Ovary (tissue), 9 donors: ENCODE data around the gene LILRB1. TPM values are rescaled to one million over a fixed set of nuclear protein-coding genes. Genes with fewer than 3 reads are reported as not detected.
"Not testable (repeated sequence)": the region's sequence is repeated elsewhere in the genome, so short reads cannot be mapped to it uniquely, and the experiment has no call there.

ENCODE experiments used
- DNase-seq, 5 donors: peaks; one replicate each; pipeline ENCODE4 v3.0.0-alpha.2; 2019 to 2020
- H3K27ac ChIP-seq, 2 donors: fragments of 200-600 bp; one replicate each; pipeline versions ENCODE4 v1.5.1 to v1.8.0; 2019 to 2022
- H3K27me3 ChIP-seq: fragments of 200-600 bp; one replicate; pipeline ENCODE4 v1.8.0; 2022
- H3K36me3 ChIP-seq: fragments of 200-600 bp; sonication (generic); one replicate; pipeline ENCODE4 v1.5.1; 2019
- H3K4me1 ChIP-seq: one replicate; pipeline ENCODE4 v1.8.1; 2013; ENCODE audit warnings: mild to moderate bottlenecking, moderate library complexity; ENCODE audit not compliant: insufficient read depth
- H3K4me3 ChIP-seq: fragments of 200-600 bp; sonication (generic); one replicate; pipeline ENCODE4 v1.5.1; 2017
- H3K9me3 ChIP-seq, 2 donors: fragments of 200-600 bp in 1 of 2; sonication (generic) in 1 of 2; one replicate each; pipeline versions ENCODE4 v1.5.1 to v1.8.1; 2013 to 2019; ENCODE audit warnings: mild to moderate bottlenecking in 1 of 2, moderate library complexity in 1 of 2
- CTCF ChIP-seq, 3 donors: fragments of 450-650 bp in 2 of 3; fragments of 200-600 bp in 1 of 3; IDR thresholded peaks; one replicate each; pipeline versions ENCODE4 v1.5.1 to v1.8.0; 2016 to 2022; ENCODE audit warnings: antibody characterized with exemption in 3 of 3, mild to moderate bottlenecking in 1 of 3
- EP300 ChIP-seq: sonication (generic); formaldehyde crosslinking; IDR thresholded peaks from one replicate; pipeline ENCODE4 v1.6.1; 2017; ENCODE audit warnings: antibody characterized with exemption
- POLR2A ChIP-seq: fragments of 450-650 bp; IDR thresholded peaks from one replicate; pipeline ENCODE4 v1.6.1; 2017; ENCODE audit warnings: antibody characterized with exemption, mild to moderate bottlenecking, moderate library complexity
- WGBS, 3 donors: extraction: QIAGEN DNeasy Blood & Tissue Kit in 1 of 3; methylation state at CpG; one replicate each; pipeline versions ENCODE4 v1.1.5 to v1.1.7; 2013 to 2017; 5-methylcytosine and 5-hydroxymethylcytosine counted together
- intact Hi-C, 4 donors: fragments of 100-400 bp; cut with DNase I; formaldehyde crosslinking; loops; one replicate each; pipeline versions ENCODE4 v1.11.0 to v1.15.1; 2022 to 2023
- polyA plus RNA-seq, 2 donors: library from polyadenylated mRNA; stranded (reverse); fragments of 200-250 nt in 1 of 2; fragments of 350-450 nt in 1 of 2; fragmentation: Illumina TruSeq in 1 of 2; extraction: RNeasy Lipid Tissue Mini Kit (QIAGEN cat#74804) in 1 of 2; gene quantifications; one replicate each; pipeline ENCODE4 v1.2.3, GENCODE V29; 2013 to 2014
- total RNA-seq, 7 donors: library from RNA; depleted of rRNA in 2 of 7; stranded (reverse); fragments of >200 nt in 2 of 7; fragmentation: NEBNext Ultra II Directional in 3 of 7; extraction: Animal tissue kit (Norgen Biotek cat#: 25700) in 3 of 7; gene quantifications; one replicate each; pipeline versions ENCODE4 v1.1.0 to v1.2.4, GENCODE V29; 2016 to 2023
- donor health status: DM: no; HTN: no; CAD: no; lungs with moderate emphysema.
- donor health status: DM: no; HTN: no; CAD: no.
- donor health status: Bipolar disorder and iron deficiency.
- donor health status: DM: yes; HTN: yes; CAD: no.
- donor health status: DM: no; HTN: no; CAD: no.
- donor health status: DM: yes; HTN: yes; CAD: no.

LILRB1 gene
- total and polyA plus RNA-seq, 9 donors, result 0.60 to 12.1 (median 1.6) TPM

- Histone ChIP-seq H3K36me3 (no peaks in the 10 kb centered on the region), H3K27ac (no peak overlapping the region), H3K4me3 (no peak overlapping the region), H3K4me1 (no peaks in the 10 kb centered on the region), H3K9me3 (no peaks in the 10 kb centered on the region), H3K27me3 (no peaks in the 10 kb centered on the region)
- WGBS, 3 donors, result 52 to 71% (median 67%) methylated on average over 6 to 7 of the region's 7 CpGs
- DNase-seq, result no peak
- no peak for TF ChIP-seq EP300
- TF ChIP-seq POLR2A, result no peak
- TF ChIP-seq CTCF (IDR thresholded peaks at IDR 0.05), result no peak
- intact Hi-C loops, result loop anchor here in 1 of 4 donors (5.0 kb wide), 1 partner anchor 351 kb away; the partner anchor contains the start of gene LILRB2
Observed at GRCh38 chr19:54633401-54633800, 3.1 kb downstream of the LILRB1 start.

GRCh38 chr19:54636081-54636480 lies 5.8 kb downstream of the LILRB1 start:
- H3K9me3 ChIP-seq, H3K36me3 ChIP-seq, DNase-seq, H3K4me3 ChIP-seq, intact Hi-C loops, H3K27me3 ChIP-seq, H3K27ac ChIP-seq, H3K4me1 ChIP-seq: not testable (repeated sequence)
- WGBS, 3 donors, result 2 to 25% (median 6%) methylated on average over 12 of the region's 12 CpGs

GRCh38 chr19:54638683-54639082 lies 8.4 kb downstream of the LILRB1 start:
- DNase-seq, result no peak
- 87 to 91% (median 91%) methylated on average over 18 of the region's 18 CpGs for WGBS, 3 donors
- no peak overlapping the region for H3K4me3 ChIP-seq
- TF ChIP-seq EP300, result no peak
- TF ChIP-seq CTCF (IDR thresholded peaks at IDR 0.05), result no peak
- no peaks in the 10 kb centered on the region for H3K9me3 ChIP-seq
- H3K36me3 ChIP-seq, result no peaks in the 10 kb centered on the region
- no peak overlapping the region for H3K27ac ChIP-seq
- intact Hi-C loops, result no loop called here
- no peaks in the 10 kb centered on the region for H3K27me3 ChIP-seq
- no peaks in the 10 kb centered on the region for H3K4me1 ChIP-seq

GRCh38 chr19:54642953-54643352 lies 12.7 kb downstream of the LILRB1 start:
- WGBS, 3 donors, result 67 to 80% (median 72%) methylated on average over 5 of the region's 5 CpGs
- H3K27ac ChIP-seq, intact Hi-C loops, H3K36me3 ChIP-seq, H3K27me3 ChIP-seq, H3K4me3 ChIP-seq, DNase-seq, H3K9me3 ChIP-seq, H3K4me1 ChIP-seq: not testable (repeated sequence)

- H3K27ac ChIP-seq, H3K9me3 ChIP-seq, H3K27me3 ChIP-seq, DNase-seq, H3K36me3 ChIP-seq, intact Hi-C loops, H3K4me3 ChIP-seq, H3K4me1 ChIP-seq: not testable (repeated sequence)
- 69 to 83% (median 76%) methylated on average over 6 of the region's 6 CpGs for WGBS, 3 donors
Observed at GRCh38 chr19:54643583-54643982, 13.3 kb downstream of the LILRB1 start.

- TF ChIP-seq CTCF (IDR thresholded peaks at IDR 0.05) (no peak), POLR2A (no peak), EP300 (no peak)
- 57 to 67% (median 64%) methylated on average over 5 of the region's 5 CpGs for WGBS, 3 donors
- H3K4me3 ChIP-seq, result no peak overlapping the region
- intact Hi-C loops, result no loop called here
- H3K27ac ChIP-seq, result no peak overlapping the region
- no peaks in the 10 kb centered on the region for H3K36me3 ChIP-seq
- DNase-seq, result no peak
- H3K4me1 ChIP-seq, result no peaks in the 10 kb centered on the region
- no peaks in the 10 kb centered on the region for H3K27me3 ChIP-seq
- no peaks in the 10 kb centered on the region for H3K9me3 ChIP-seq
Observed at GRCh38 chr19:54644056-54644455, 13.8 kb downstream of the LILRB1 start.
